ENCODE results near the gene OR8G5. TPM values are rescaled to one million over a fixed set of nuclear protein-coding genes. Genes with fewer than 3 reads are reported as not detected.

OR8G5 gene
- total RNA-seq (2021) (not detected in 3 replicates), Bru-seq, nascent RNA (not detected)
- long read RNA-seq, experiment 1, result 0 reads
- long read RNA-seq, experiment 2, result 0 reads
- long read RNA-seq, experiment 3, result 0 reads

- H3K9me3 Mint-ChIP-seq, result no peaks in the 10 kb centered on the region
- ChIA-PET POLR2A (no interaction called here), CTCF (no interaction called here)
- TF ChIP-seq ATF2 (CRISPR knock-in tag; IDR thresholded peaks at IDR 0.05; ENCODE audit: borderline replicate concordance, low read depth) (no peak), JAZF1 (CRISPR knock-in tag; IDR thresholded peaks at IDR 0.05) (no peak), STAT6 (CRISPR knock-in tag; conservative IDR thresholded peaks at IDR 0.05; ENCODE audit: low read depth) (no peak), ZNF121 (CRISPR knock-in tag; IDR thresholded peaks at IDR 0.05) (no peak), TEAD4 (CRISPR knock-in tag; IDR thresholded peaks at IDR 0.05) (no peak), PREB (CRISPR knock-in tag; IDR thresholded peaks at IDR 0.05; ENCODE audit: borderline replicate concordance) (no peak), ZNF263 (CRISPR knock-in tag; IDR thresholded peaks at IDR 0.05; ENCODE audit: low read depth) (no peak), AFF4 (CRISPR knock-in tag; IDR thresholded peaks at IDR 0.05; ENCODE audit: borderline replicate concordance) (no peak), SMAD3 (CRISPR knock-in tag; IDR thresholded peaks at IDR 0.05; ENCODE audit: borderline replicate concordance) (no peak), ZBTB21 (CRISPR knock-in tag; IDR thresholded peaks at IDR 0.05; ENCODE audit: borderline replicate concordance) (no peak), CBFB (CRISPR knock-in tag; IDR thresholded peaks at IDR 0.05; ENCODE audit: low read depth) (no peak), ZNF281 (CRISPR knock-in tag; IDR thresholded peaks at IDR 0.05) (no peak), MYBL2 (CRISPR knock-in tag; IDR thresholded peaks at IDR 0.05) (no peak), AR (CRISPR knock-in tag; IDR thresholded peaks at IDR 0.05) (no peak), NFYB (CRISPR knock-in tag; conservative IDR thresholded peaks at IDR 0.05; ENCODE audit: low read depth) (no peak), TCF7 (CRISPR knock-in tag; IDR thresholded peaks at IDR 0.05; ENCODE audit: low read depth) (no peak), ZNF423 (CRISPR knock-in tag; IDR thresholded peaks at IDR 0.05) (no peak)
- ATAC-seq (no peak), DNase-seq (ENCODE audit: low spot score) (no peak)
- no peak within 1 kb of the TSS for H3K27ac Mint-ChIP-seq
- no peak within 1 kb of the TSS for H3K4me3 Mint-ChIP-seq
- no peaks in the 10 kb centered on the region for H3K4me1 Mint-ChIP-seq
- no peaks in the 10 kb centered on the region for H3K36me3 Mint-ChIP-seq
- no peaks in the 10 kb centered on the region for H3K27me3 Mint-ChIP-seq (ENCODE audit: low read depth)
These were observed at the start of gene OR8G5 for GRCh38 chr11:124256076-124256475. OR8G5 (plus strand) TSS chr11:124256376; CDS start chr11:124264932, 8,556 bp downstream.

Measured in WTC11 (cell line).